SKM-1 (cell line): ENCODE data around the gene TCTA.
"Not testable (repeated sequence)": the region's sequence is repeated elsewhere in the genome, so short reads cannot be mapped to it uniquely, and the experiment has no call there.

ENCODE experiments used
- DNase-seq: peaks from one replicate; lab custom pipeline; 2025; ENCODE audit not compliant: unreplicated experiment; lab: John Stamatoyannopoulos, UW

TCTA gene

GRCh38 chr3:49411968-49412631, at the start of gene TCTA, which contains the start of gene RHOA:
TCTA (plus strand) TSS chr3:49412423; CDS start chr3:49412427, 4 bp downstream.
RHOA (minus strand) TSS chr3:49411976; CDS start chr3:49375589, 36,387 bp downstream.
- peak; percentile 99 for DNase-seq

- no peak for DNase-seq
These were observed 49.7 kb upstream of the TCTA start for GRCh38 chr3:49362561-49362960.

- no peak for DNase-seq
These were observed 41.5 kb upstream of the TCTA start for GRCh38 chr3:49370585-49371290.

- no peak for DNase-seq
These were observed 40.3 kb upstream of the TCTA start for GRCh38 chr3:49371946-49372345.

- no peak for DNase-seq
These were observed 34.7 kb upstream of the TCTA start for GRCh38 chr3:49377483-49377882.

- DNase-seq, result no peak
These were observed 33.9 kb upstream of the TCTA start for GRCh38 chr3:49378249-49378895.

GRCh38 chr3:49383387-49383786, 28.8 kb upstream of the TCTA start:
- DNase-seq, result no peak

GRCh38 chr3:49385617-49386016, 26.6 kb upstream of the TCTA start:
- DNase-seq, result no peak

GRCh38 chr3:49386056-49386756, 26.0 kb upstream of the TCTA start:
- DNase-seq, result peak; percentile 66

- DNase-seq, result no peak
These were observed 24.5 kb upstream of the TCTA start for GRCh38 chr3:49387721-49388120.

GRCh38 chr3:49388289-49388820, 23.9 kb upstream of the TCTA start:
- no peak for DNase-seq

GRCh38 chr3:49389297-49389696, 22.9 kb upstream of the TCTA start:
- no peak for DNase-seq

GRCh38 chr3:49391310-49391709, 20.9 kb upstream of the TCTA start:
- not testable (repeated sequence) for DNase-seq

- DNase-seq, result no peak
These were observed 14.8 kb upstream of the TCTA start for GRCh38 chr3:49397470-49397869.

GRCh38 chr3:49399461-49399860, 12.8 kb upstream of the TCTA start:
- no peak for DNase-seq

- no peak for DNase-seq
These were observed 10.5 kb upstream of the TCTA start for GRCh38 chr3:49401766-49402165.

- DNase-seq, result no peak
These were observed 8.3 kb upstream of the TCTA start for GRCh38 chr3:49403891-49404290.

- DNase-seq, result not testable (repeated sequence)
These were observed 6.7 kb upstream of the TCTA start for GRCh38 chr3:49405570-49405969.

GRCh38 chr3:49406571-49407565, 5.4 kb upstream of the TCTA start:
- no peak for DNase-seq
